ENCODE data around the gene TSHR.
A peak's percentile ranks its signal among the peaks of the same experiment; 100 is the strongest.
"Not testable (repeated sequence)": the region's sequence is repeated elsewhere in the genome, so short reads cannot be mapped to it uniquely, and the experiment has no call there.

Gene TSHR

GRCh38 chr14:80955416-80955941 is at the start of gene TSHR:
TSHR (plus strand) TSS chr14:80955621; CDS start chr14:80955681, 60 bp downstream.
- no peak for TF ChIP-seq CTCF (conservative IDR thresholded peaks at IDR 0.05; ENCODE audit: low read length)
- no peak for DNase-seq (ENCODE audit: low read depth)
- peak within 1 kb of the TSS; percentile 66 for H3K4me3 ChIP-seq (ENCODE audit: low read length)

GRCh38 chr14:80906336-80906735 is 49.1 kb upstream of the TSHR start:
- no peak for TF ChIP-seq CTCF (conservative IDR thresholded peaks at IDR 0.05; ENCODE audit: low read length)
- H3K4me3 ChIP-seq (ENCODE audit: low read length) = no peak overlapping the region
- DNase-seq (ENCODE audit: low read depth) = no peak

- no peak overlapping the region for H3K4me3 ChIP-seq (ENCODE audit: low read length)
Observed at GRCh38 chr14:80906946-80907345, 48.5 kb upstream of the TSHR start.

GRCh38 chr14:80912013-80912412 is 43.4 kb upstream of the TSHR start:
- not testable (repeated sequence) for H3K4me3 ChIP-seq (ENCODE audit: low read length); DNase-seq (ENCODE audit: low read depth)

More at GRCh38 chr14:80906946-80907345, 48.5 kb upstream of the TSHR start:
- DNase-seq (ENCODE audit: low read depth) = peak; percentile 70
- no peak for TF ChIP-seq CTCF (conservative IDR thresholded peaks at IDR 0.05; ENCODE audit: low read length)

- no peak for TF ChIP-seq CTCF (conservative IDR thresholded peaks at IDR 0.05; ENCODE audit: low read length)
- H3K4me3 ChIP-seq (ENCODE audit: low read length) = no peak overlapping the region
- DNase-seq (ENCODE audit: low read depth) = no peak
Observed at GRCh38 chr14:80919622-80920021, 35.8 kb upstream of the TSHR start.

- DNase-seq (ENCODE audit: low read depth) = no peak
- H3K4me3 ChIP-seq (ENCODE audit: low read length) = no peak overlapping the region
- no peak for TF ChIP-seq CTCF (conservative IDR thresholded peaks at IDR 0.05; ENCODE audit: low read length)
Observed at GRCh38 chr14:80923368-80923767, 32.1 kb upstream of the TSHR start.

GRCh38 chr14:80924365-80925103 is 30.9 kb upstream of the TSHR start:
- TF ChIP-seq CTCF (conservative IDR thresholded peaks at IDR 0.05; ENCODE audit: low read length) = no peak
- DNase-seq (ENCODE audit: low read depth) = no peak

More at GRCh38 chr14:80924365-80925103, 30.9 kb upstream of the TSHR start:
- H3K4me3 ChIP-seq (ENCODE audit: low read length) = no peak overlapping the region

Measured in AG10803 (cell line).